SJSA1 (cell line): Measurements from ENCODE around the gene SMAD2. TPM values are rescaled to one million over a fixed set of nuclear protein-coding genes. Genes with fewer than 3 reads are reported as not detected.
"Not testable (repeated sequence)": the region's sequence is repeated elsewhere in the genome, so short reads cannot be mapped to it uniquely, and the experiment has no call there.

Experiments used
- DNase-seq, 2 experiments: peaks; one replicate each; pipeline ENCODE4 v3.0.0-alpha.2; 2015 to 2020; ENCODE audit warnings: low spot score in 2 of 2, low read depth in 1 of 2
- H3K27ac ChIP-seq: fragments of 250-450 bp; sonication (Bioruptor Pico); 2 replicates; pipeline ENCODE4 v1.5.1; 2020; ENCODE audit warnings: mild to moderate bottlenecking, moderate library complexity
- H3K27me3 ChIP-seq: fragments of 250-450 bp; sonication (Bioruptor Pico); replicated peaks from 2 replicates; pipeline ENCODE4 v1.5.1; 2020; ENCODE audit warnings: mild to moderate bottlenecking, moderate library complexity
- H3K36me3 ChIP-seq: fragments of 250-450 bp; sonication (Bioruptor Pico); 2 replicates; pipeline ENCODE4 v1.5.1; 2020; ENCODE audit warnings: mild to moderate bottlenecking
- H3K4me1 ChIP-seq: fragments of 250-450 bp; sonication (Bioruptor Pico); replicated peaks from 2 replicates; pipeline ENCODE4 v1.6.1; 2021; ENCODE audit warnings: mild to moderate bottlenecking
- H3K4me3 ChIP-seq: fragments of 250-450 bp; sonication (Bioruptor Pico); 2 replicates; pipeline ENCODE4 v1.5.1; 2020; ENCODE audit warnings: mild to moderate bottlenecking
- H3K9me3 ChIP-seq: fragments of 250-450 bp; sonication (Bioruptor Pico); replicated peaks from 2 replicates; pipeline ENCODE4 v1.5.1; 2020; ENCODE audit warnings: mild to moderate bottlenecking
- total RNA-seq: library from RNA; depleted of rRNA; stranded (reverse); fragments of >200 nt; shearing (Covaris generic); gene quantifications from 2 replicates; pipeline ENCODE4 v1.2.3, GENCODE V29; 2014

The SMAD2 gene
- total RNA-seq, 1 experiment from 2014 or later = 127 TPM

GRCh38 chr18:47830772-47831171, 99.7 kb downstream of the SMAD2 start:
- DNase-seq = no peak
- Histone ChIP-seq H3K4me3 (no peak overlapping the region), H3K27me3 (no peaks in the 10 kb centered on the region; the same call in 1 of the 2 replicates), H3K27ac (no peak overlapping the region), H3K9me3 (no peaks in the 10 kb centered on the region), H3K4me1 (no peaks in the 10 kb centered on the region), H3K36me3 (no peaks in the 10 kb centered on the region; the same call in 1 of the 2 replicates)

- no peak for DNase-seq
- H3K36me3 ChIP-seq = no peaks in the 10 kb centered on the region
These were observed 100.6 kb downstream of the SMAD2 start for GRCh38 chr18:47829831-47830230.

GRCh38 chr18:47828031-47828430, 102.4 kb downstream of the SMAD2 start:
- DNase-seq, H3K4me3 ChIP-seq, H3K36me3 ChIP-seq, H3K27ac ChIP-seq, H3K9me3 ChIP-seq, H3K27me3 ChIP-seq, H3K4me1 ChIP-seq: not testable (repeated sequence)

More at GRCh38 chr18:47829831-47830230, 100.6 kb downstream of the SMAD2 start:
- no peak overlapping the region for H3K4me3 ChIP-seq
- no peak overlapping the region for H3K27ac ChIP-seq
- no peaks in the 10 kb centered on the region; the same call in 1 of the 2 replicates for H3K27me3 ChIP-seq
- H3K9me3 ChIP-seq = no peaks in the 10 kb centered on the region
- H3K4me1 ChIP-seq = no peaks in the 10 kb centered on the region

- Histone ChIP-seq H3K27me3 (no peaks in the 10 kb centered on the region; the same call in 1 of the 2 replicates), H3K9me3 (no peaks in the 10 kb centered on the region), H3K27ac (no peak overlapping the region), H3K4me3 (no peak overlapping the region), H3K36me3 (no peaks in the 10 kb centered on the region), H3K4me1 (no peaks in the 10 kb centered on the region)
- no peak for DNase-seq
These were observed 104.0 kb downstream of the SMAD2 start for GRCh38 chr18:47826157-47827074.

GRCh38 chr18:47821314-47821713, 109.1 kb downstream of the SMAD2 start:
- no peak overlapping the region for H3K27ac ChIP-seq
- H3K4me3 ChIP-seq = no peak overlapping the region
- H3K4me1 ChIP-seq = no peaks in the 10 kb centered on the region
- H3K36me3 ChIP-seq = no peaks in the 10 kb centered on the region
- DNase-seq = no peak
- no peaks in the 10 kb centered on the region for H3K27me3 ChIP-seq
- H3K9me3 ChIP-seq = no peaks in the 10 kb centered on the region

- Histone ChIP-seq H3K36me3 (no peaks in the 10 kb centered on the region), H3K27me3 (no peaks in the 10 kb centered on the region), H3K9me3 (no peaks in the 10 kb centered on the region), H3K4me1 (no peaks in the 10 kb centered on the region), H3K4me3 (no peak overlapping the region), H3K27ac (no peak overlapping the region)
- DNase-seq = no peak
These were observed 112.7 kb downstream of the SMAD2 start for GRCh38 chr18:47817795-47818077.

- H3K27ac ChIP-seq = no peak overlapping the region
- H3K9me3 ChIP-seq = no peaks in the 10 kb centered on the region
- H3K4me1 ChIP-seq = no peaks in the 10 kb centered on the region
- H3K27me3 ChIP-seq = no peaks in the 10 kb centered on the region
- no peak for DNase-seq
- no peak overlapping the region for H3K4me3 ChIP-seq
- H3K36me3 ChIP-seq = no peaks in the 10 kb centered on the region
These were observed 113.3 kb downstream of the SMAD2 start for GRCh38 chr18:47817017-47817794.

- Histone ChIP-seq H3K27ac (no peak overlapping the region), H3K4me1 (no peaks in the 10 kb centered on the region), H3K27me3 (no peaks in the 10 kb centered on the region), H3K36me3 (no peaks in the 10 kb centered on the region), H3K9me3 (no peaks in the 10 kb centered on the region), H3K4me3 (no peak overlapping the region)
- no peak for DNase-seq
These were observed 114.8 kb downstream of the SMAD2 start for GRCh38 chr18:47815486-47816270.

GRCh38 chr18:47809420-47809819, 121.0 kb downstream of the SMAD2 start:
- H3K4me1 ChIP-seq = no peaks in the 10 kb centered on the region
- no peak for DNase-seq
- H3K4me3 ChIP-seq = no peak overlapping the region
- H3K36me3 ChIP-seq = no peaks in the 10 kb centered on the region
- H3K9me3 ChIP-seq = no peaks in the 10 kb centered on the region
- no peak overlapping the region for H3K27ac ChIP-seq
- H3K27me3 ChIP-seq = 0 out of 2 replicates have a peak, but pooled peaks cover 4% of the 10 kb centered on the region

GRCh38 chr18:47802802-47803201, 127.7 kb downstream of the SMAD2 start:
- Histone ChIP-seq H3K4me3 (no peak overlapping the region), H3K27ac (no peak overlapping the region), H3K4me1 (no peaks in the 10 kb centered on the region), H3K9me3 (no peaks in the 10 kb centered on the region), H3K27me3 (0 out of 2 replicates have a peak, but pooled peaks cover 4% of the 10 kb centered on the region), H3K36me3 (no peaks in the 10 kb centered on the region)
- no peak for DNase-seq

- no peaks in the 10 kb centered on the region for H3K4me1 ChIP-seq
- H3K27me3 ChIP-seq = 0 out of 2 replicates have a peak, but pooled peaks cover 8% of the 10 kb centered on the region
- H3K36me3 ChIP-seq = no peaks in the 10 kb centered on the region
- no peaks in the 10 kb centered on the region for H3K9me3 ChIP-seq
- no peak overlapping the region for H3K4me3 ChIP-seq
- H3K27ac ChIP-seq = no peak overlapping the region
- DNase-seq = no peak
These were observed 128.6 kb downstream of the SMAD2 start for GRCh38 chr18:47801817-47802216.

- no peak for DNase-seq
These were observed 129.7 kb downstream of the SMAD2 start for GRCh38 chr18:47800756-47801155.

GRCh38 chr18:47800248-47800647, 130.2 kb downstream of the SMAD2 start:
- Histone ChIP-seq H3K9me3 (no peaks in the 10 kb centered on the region), H3K4me3 (no peak overlapping the region), H3K27me3 (0 out of 2 replicates have a peak, but pooled peaks cover 8% of the 10 kb centered on the region), H3K36me3 (no peaks in the 10 kb centered on the region), H3K27ac (no peak overlapping the region), H3K4me1 (no peaks in the 10 kb centered on the region)
- no peak for DNase-seq

More at GRCh38 chr18:47800756-47801155, 129.7 kb downstream of the SMAD2 start:
- no peak overlapping the region for H3K27ac ChIP-seq
- H3K4me1 ChIP-seq = no peaks in the 10 kb centered on the region
- H3K4me3 ChIP-seq = no peak overlapping the region
- H3K9me3 ChIP-seq = no peaks in the 10 kb centered on the region
- no peaks in the 10 kb centered on the region for H3K36me3 ChIP-seq
- 0 out of 2 replicates have a peak, but pooled peaks cover 8% of the 10 kb centered on the region for H3K27me3 ChIP-seq
